NCI-H2171 treated with DMSO at 0.1 percent for 48 hours (cell line): Measurements from ENCODE around the gene ANKRD13D.
A peak's percentile ranks its signal among the peaks of the same experiment; 100 is the strongest.

ENCODE experiments used
- DNase-seq: peaks from one replicate; lab custom pipeline; 2025; lab: John Stamatoyannopoulos, UW

Gene ANKRD13D

GRCh38 chr11:67289226-67289650 is at the start of gene ANKRD13D:
Gene ANKRD13D, plus strand, starts transcription at chr11:67289303. Its CDS starts 158 bp downstream, at chr11:67289461.
- DNase-seq, result no peak

DNA sequence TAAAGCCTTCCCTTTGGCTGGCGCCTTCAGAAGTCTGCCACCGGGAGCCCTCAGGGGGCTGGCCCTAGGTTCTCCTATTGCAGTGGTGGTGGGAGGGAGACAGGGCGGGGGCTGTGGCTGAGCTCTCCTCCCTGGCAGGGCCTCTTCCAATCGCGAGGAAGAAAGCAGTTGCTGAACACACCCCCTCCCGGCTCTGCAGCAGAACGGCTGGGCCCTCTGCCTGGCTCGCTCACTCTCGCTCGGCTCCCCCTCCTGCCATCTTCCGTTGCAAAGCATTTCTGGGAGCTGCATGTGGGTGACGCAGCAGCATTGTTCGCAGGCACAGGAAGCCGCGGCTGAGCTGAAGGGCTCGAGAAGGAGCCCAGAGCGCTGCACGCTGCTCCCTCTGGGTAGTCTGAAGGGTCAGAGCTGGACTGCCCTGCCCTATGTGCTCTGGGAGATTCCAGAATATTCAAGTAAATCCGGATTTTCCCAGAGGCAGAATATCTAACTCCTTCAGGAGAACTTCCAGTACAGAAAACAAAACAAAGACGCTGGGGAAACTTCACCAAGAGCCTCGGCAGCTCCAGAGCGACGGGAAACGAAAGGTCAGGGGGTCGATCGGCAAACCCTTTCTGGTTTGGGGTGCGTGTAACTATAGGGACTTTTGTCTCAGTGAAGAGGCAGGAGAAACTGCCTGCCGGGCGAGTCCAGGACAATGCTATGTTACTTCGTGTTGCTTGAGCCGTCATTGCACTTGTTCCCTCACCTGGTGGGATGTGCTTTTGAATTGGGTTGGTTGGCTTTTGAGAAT is 49.1 kb upstream of the ANKRD13D start:
- peak; percentile 99 for DNase-seq

DNA sequence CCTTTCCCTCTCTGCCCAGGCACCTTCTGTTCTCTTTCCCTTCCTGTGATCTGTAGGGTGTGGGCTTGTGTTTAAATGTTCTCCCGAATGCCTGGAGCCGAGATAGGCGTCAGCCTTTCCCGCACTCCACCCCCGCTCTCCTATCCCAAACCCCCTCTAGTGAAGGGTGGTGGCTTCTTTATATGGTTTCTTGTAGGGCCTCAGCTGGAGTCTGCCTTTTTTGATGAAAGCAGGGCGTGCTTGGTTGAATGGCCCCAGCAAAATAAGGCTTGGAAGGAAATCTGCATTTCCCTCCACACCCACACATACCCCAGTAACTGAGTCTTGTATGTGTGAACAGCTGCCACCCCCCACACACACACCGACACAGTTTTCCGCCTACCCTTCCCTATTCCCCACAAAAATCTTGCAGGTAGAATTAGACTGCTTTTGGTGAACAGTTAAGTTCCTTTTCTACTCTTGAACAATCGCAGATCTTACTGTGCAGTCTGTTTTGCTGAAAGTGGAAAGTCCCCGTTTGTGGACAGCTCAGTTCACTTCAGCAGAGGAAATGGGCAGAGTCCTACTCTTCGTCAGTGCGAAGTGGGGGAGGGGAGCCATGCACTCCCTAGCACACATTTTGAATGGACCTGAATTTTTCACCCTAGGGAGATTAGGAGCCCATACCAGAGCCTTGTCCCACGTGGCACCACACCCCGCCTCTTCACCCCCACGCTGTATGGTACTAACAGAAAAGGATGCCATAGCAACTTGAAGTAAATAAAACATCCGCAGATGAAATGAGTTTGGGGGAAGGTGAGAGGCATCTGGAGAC is 48.3 kb upstream of the ANKRD13D start:
- peak; percentile 69 for DNase-seq

DNA sequence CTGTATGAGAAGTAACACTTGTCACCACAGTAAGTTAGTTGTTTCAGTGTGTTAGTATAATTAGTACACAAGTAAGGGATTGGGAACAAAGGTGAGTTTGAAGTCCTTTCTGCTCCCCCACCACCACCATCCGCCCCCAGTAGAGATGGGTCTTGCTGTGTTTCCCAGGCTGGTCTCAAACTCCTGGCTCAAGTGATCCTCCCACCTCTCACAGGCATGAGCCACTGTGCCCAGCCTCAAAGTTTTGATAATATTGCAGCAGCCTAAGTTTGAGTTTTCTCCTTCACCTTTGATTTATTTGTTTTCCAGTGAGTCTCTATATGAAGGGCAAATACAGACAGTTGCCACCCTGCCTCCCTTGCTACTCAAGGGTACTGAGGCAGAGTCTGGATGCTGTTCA is 46.6 kb upstream of the ANKRD13D start:
- no peak for DNase-seq

DNA sequence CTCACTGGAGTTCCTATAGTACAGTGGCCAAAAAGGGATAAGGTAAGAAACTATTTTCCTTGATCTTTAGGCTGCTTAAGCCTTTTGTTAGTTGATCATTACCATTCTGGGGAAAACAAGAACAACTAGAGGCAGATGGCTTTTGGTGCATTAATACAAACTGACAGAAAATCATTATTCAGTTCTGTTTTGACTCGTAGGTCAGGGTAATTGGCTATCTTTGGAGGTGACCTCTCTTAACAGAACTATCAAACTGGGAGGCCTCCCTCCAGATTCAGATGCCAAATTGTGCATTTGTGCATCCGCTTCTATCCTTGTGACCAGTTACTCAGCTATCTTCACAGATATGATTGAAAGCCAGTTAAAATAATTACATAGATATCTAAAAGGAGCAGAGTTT is 46.1 kb upstream of the ANKRD13D start:
- DNase-seq, result no peak

DNA sequence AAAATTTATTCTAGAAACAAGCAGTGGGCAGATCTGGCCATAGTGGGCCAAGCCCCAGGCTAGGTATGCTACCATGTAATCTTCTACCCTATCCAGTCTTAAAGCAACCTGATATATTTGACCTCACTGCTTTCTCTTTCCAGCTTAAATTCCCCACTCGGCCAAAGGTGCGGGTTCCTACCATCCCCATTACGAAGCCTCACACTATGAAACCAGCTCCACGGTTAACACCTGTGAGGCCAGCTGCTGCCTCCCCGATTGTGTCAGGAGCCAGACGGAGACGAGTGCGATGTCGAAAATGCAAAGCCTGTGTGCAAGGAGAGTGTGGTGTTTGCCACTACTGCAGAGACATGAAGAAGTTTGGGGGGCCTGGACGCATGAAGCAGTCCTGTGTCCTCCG is 44.1 kb upstream of the ANKRD13D start:
- DNase-seq, result no peak

- no peak for DNase-seq
Observed at GRCh38 chr11:67247946-67248550, 41.1 kb upstream of the ANKRD13D start.

GRCh38 chr11:67248653-67249052 is 40.5 kb upstream of the ANKRD13D start:
- DNase-seq, result no peak

- DNase-seq, result no peak
Observed at GRCh38 chr11:67250059-67251043, 38.8 kb upstream of the ANKRD13D start.

- no peak for DNase-seq
Observed at GRCh38 chr11:67251841-67252240, 37.3 kb upstream of the ANKRD13D start.

DNA sequence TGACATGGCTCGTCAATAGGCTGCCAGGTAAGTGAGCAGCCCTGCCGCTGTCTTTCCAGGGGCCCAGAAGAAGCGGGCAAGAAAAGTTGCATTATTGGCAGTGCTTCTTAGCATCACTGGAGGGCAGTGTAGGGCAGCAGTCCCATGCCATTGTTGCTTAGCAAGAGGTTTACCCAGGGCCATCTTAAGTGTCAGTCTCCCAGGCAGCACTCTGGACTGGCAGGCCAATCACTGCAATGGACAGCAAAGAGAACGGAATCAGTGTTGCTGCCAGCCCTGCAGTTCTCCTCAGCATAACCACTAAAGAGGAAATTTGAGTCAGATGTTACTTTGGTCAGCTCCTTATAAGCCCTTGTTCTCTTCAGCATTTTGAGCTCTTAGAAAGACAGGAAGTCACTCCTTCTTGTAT is 36.3 kb upstream of the ANKRD13D start:
- DNase-seq, result peak; percentile 12

- DNase-seq, result no peak
Observed at GRCh38 chr11:67253872-67254624, 35.1 kb upstream of the ANKRD13D start.

GRCh38 chr11:67254798-67255197 is 34.3 kb upstream of the ANKRD13D start:
- no peak for DNase-seq

GRCh38 chr11:67255353-67255752 is 33.8 kb upstream of the ANKRD13D start:
- DNase-seq, result no peak

- no peak for DNase-seq
Observed at GRCh38 chr11:67255864-67256263, 33.2 kb upstream of the ANKRD13D start.

DNA sequence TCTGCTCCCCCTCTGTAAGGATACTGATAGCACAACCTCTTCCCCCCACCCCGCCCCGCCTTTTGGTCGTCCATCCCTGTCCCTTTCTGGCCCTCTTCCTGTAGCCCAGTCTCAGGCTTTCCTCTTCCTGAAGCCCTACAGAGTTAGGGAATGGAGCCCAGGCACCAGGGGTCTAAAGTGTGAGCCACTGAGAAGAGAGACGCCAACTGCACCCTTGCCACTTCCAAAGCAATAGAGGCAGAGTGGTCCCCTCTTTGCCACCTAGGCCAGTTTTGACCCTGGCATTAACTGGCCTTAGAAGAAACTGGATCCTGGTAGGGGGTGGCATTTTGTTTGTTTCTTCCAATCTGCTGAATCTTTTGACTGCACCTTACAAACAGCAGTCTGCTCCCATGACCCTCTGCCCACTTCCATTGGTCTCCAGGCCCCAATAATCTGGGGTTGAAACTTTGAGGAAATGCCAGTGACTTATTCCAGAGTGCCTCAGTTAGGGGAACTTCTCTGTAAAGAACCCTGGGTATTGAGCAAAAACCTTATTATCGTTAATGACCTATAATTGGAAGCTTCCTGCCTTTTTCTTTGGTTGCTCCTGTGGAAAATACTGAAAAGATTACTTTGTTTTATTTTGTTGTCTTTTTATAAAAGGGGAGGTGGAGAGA is 32.5 kb upstream of the ANKRD13D start:
- no peak for DNase-seq

DNA sequence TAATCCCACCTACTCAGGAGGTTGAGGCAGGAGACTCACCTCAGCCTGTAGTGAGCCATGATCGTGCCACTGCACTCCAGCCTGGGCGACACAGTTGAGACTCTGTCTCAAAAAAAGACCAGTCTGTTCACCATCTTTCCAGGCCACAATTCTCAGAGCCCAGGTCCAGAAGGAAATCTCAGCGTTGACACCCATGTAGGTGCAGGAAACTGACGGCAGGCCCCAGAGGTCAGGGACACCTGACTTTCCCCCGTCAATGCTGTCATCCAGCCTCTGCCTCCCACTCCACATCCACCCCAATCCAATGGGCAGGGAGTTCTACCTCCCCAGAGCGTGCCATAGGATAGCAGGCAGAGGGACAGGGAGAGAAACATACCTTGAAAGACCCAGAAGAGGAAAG is 28.7 kb upstream of the ANKRD13D start:
- no peak for DNase-seq

DNA sequence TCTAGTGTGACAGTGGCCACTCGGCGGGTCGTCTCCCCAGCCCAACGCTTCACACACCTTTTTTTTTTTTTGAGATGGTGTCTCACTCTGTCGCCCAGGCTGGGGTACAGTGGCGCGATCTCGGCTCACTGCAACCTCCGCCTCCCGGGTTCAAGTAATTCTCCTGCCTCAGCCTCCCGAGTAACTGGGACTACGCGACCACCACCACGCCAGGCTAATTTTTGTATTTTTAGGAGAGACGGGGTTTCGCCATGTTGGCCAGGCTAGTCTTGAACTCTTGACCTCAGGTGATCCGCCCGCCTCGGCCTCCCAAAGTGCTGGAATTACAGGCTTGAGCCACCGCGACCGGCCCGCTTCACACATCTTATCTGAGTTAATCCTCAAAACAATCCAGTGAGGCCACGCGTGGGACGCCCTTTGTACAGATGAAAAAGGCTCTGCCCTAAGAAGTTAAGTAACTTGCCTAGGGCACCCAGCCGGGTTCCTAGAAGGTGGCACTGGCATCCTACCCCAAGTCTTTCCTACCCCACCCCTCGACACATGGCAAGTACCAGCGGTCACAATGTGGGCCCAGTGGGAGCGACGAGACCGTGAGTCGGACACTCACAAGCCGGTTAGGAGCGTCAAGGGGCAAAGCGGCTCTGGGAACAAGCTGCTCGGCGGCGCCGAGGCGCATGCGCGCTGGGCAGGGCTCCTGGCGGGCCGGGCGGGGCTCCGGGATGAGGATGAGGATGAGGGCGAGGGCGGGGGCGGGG is 28.0 kb upstream of the ANKRD13D start:
- peak; percentile 22 for DNase-seq

DNA sequence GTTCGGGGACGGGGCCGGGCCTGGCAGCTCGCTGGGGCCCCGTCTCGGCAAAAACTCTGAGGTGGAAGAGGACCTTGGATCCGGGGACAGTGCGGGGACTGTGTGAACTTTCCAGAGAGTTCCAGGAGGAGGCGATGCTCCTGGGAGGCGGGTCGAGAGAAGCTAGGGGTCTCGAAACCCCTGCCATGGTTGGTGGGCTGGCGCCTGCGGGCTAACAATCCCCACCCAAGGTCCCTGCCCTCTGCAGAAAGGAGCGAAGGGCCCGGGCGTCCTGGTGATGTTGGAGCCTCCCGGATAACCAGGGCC is 27.5 kb upstream of the ANKRD13D start:
- no peak for DNase-seq
